T-cell (primary cell): ENCODE results near the gene PRR5L. TPM values are rescaled to one million over a fixed set of nuclear protein-coding genes. Genes with fewer than 3 reads are reported as not detected.
"Not testable (repeated sequence)": the region's sequence is repeated elsewhere in the genome, so short reads cannot be mapped to it uniquely, and the experiment has no call there.

Experiments used
- ATAC-seq, 4 experiments: fragments of 200-7000 bp in 3 of 4; fragments of 150-1000 bp in 1 of 4; cut with Tn5 transposase; replicated peaks in 1 of 4; 1 replicate in 3 of 4; 2 replicates in 1 of 4; pipeline ENCODE4 v1.10.0; 2021; ENCODE audit warnings: moderate library complexity in 3 of 4, mild to moderate bottlenecking in 2 of 4, moderate number of reproducible peaks in 1 of 4
- CTCF ChIA-PET, 2 donors: fragments of 300-600 bp; sonication (Branson Sonifier 250); formaldehyde crosslinking; loops; one replicate each; lab custom pipeline; 2022; ENCODE audit warnings: antibody characterized with exemption in 2 of 2; lab: Charles Lee
- POLR2A ChIA-PET, 2 donors: fragments of 300-600 bp; sonication (Branson Sonifier 250); formaldehyde crosslinking; loops; one replicate each; lab custom pipeline; 2022; ENCODE audit warnings: antibody characterized with exemption in 2 of 2; lab: Charles Lee
- DNase-seq, 35 experiments: peaks; one replicate each; pipeline versions ENCODE4 v3.0.0 to v3.0.0-alpha.2; 2013 to 2023
- H3K27ac ChIP-seq: one replicate; pipeline ENCODE4 v1.5.1; 2013; ENCODE audit warnings: low read length
- H3K27me3 ChIP-seq, 2 experiments: replicated peaks in 1 of 2; 1 replicate in 1 of 2; 2 replicates in 1 of 2; pipeline versions ENCODE4 v1.6.1 to v1.7.0; 2013; ENCODE audit warnings: low read length in 1 of 2, mixed read lengths in 1 of 2; ENCODE audit not compliant: control insufficient read depth in 2 of 2, insufficient read depth in 2 of 2; ENCODE audit errors: extremely low read depth in 1 of 2
- H3K36me3 ChIP-seq, 2 donors: 1 replicate in 1 of 2; 2 replicates in 1 of 2; pipeline versions ENCODE4 v1.6.1 to v1.7.0; 2013; ENCODE audit warnings: low read length in 1 of 2; ENCODE audit not compliant: control insufficient read depth in 2 of 2, insufficient read depth in 1 of 2; ENCODE audit errors: extremely low read depth in 1 of 2
- H3K4me1 ChIP-seq, 2 experiments: 1 replicate in 1 of 2; 2 replicates in 1 of 2; pipeline versions ENCODE4 v1.6.1 to v1.7.0; 2013; ENCODE audit warnings: low read length in 2 of 2, mixed read lengths in 1 of 2; ENCODE audit not compliant: insufficient read depth in 2 of 2, control insufficient read depth in 1 of 2; ENCODE audit errors: extremely low read depth in 1 of 2
- H3K4me3 ChIP-seq, 2 donors: 1 replicate in 1 of 2; 2 replicates in 1 of 2; pipeline versions ENCODE4 v1.5.1 to v1.7.0; 2013; ENCODE audit warnings: mild to moderate bottlenecking in 2 of 2, low read length in 1 of 2, moderate library complexity in 1 of 2; ENCODE audit not compliant: control insufficient read depth in 1 of 2; ENCODE audit errors: extremely low read depth in 1 of 2
- H3K9me3 ChIP-seq: 2 replicates; pipeline ENCODE4 v1.7.0; 2013
- H3K27ac Mint-ChIP-seq, 2 donors: one replicate each; pipeline ENCODE4 v1.8.0; 2020 to 2021; ENCODE audit warnings: mild to moderate bottlenecking in 2 of 2, mixed read lengths in 2 of 2
- H3K27me3 Mint-ChIP-seq, 2 donors: one replicate each; pipeline ENCODE4 v1.8.0; 2021 to 2022; ENCODE audit warnings: mixed read lengths in 2 of 2
- H3K36me3 Mint-ChIP-seq: one replicate; pipeline ENCODE4 v1.8.0; 2021; ENCODE audit warnings: mixed read lengths
- H3K4me1 Mint-ChIP-seq, 3 donors: one replicate each; pipeline ENCODE4 v1.8.0; 2020 to 2022; ENCODE audit warnings: mixed read lengths in 3 of 3, mild to moderate bottlenecking in 1 of 3
- H3K4me3 Mint-ChIP-seq, 3 donors: one replicate each; pipeline ENCODE4 v1.8.0; 2020 to 2022; ENCODE audit warnings: mild to moderate bottlenecking in 3 of 3, mixed read lengths in 3 of 3, moderate library complexity in 3 of 3
- H3K9me3 Mint-ChIP-seq, 3 donors: one replicate each; pipeline ENCODE4 v1.8.0; 2020 to 2022; ENCODE audit warnings: mixed read lengths in 3 of 3
- WGBS: methylation state at CpG from one replicate; pipeline ENCODE4 v1.1.5; 2013; ENCODE audit warnings: missing lambda C conversion rate; ENCODE audit not compliant: insufficient coverage; 5-methylcytosine and 5-hydroxymethylcytosine counted together
- total RNA-seq, 35 experiments: library from RNA in 6 of 35; stranded (reverse) in 6 of 35; fragments of 120-200 nt in 1 of 35; gene quantifications; one replicate each; pipeline versions ENCODE4 v1.2.1 to v1.2.4 and lab custom pipeline; 2013 to 2026

The PRR5L gene
- total RNA-seq, 5 donors from 2014 or later (not counting 1 experiment from before 2014, with no cell fraction given), result 22.3 to 64.0 (median 31.3) TPM

- H3K9me3 Mint-ChIP-seq, result no peaks in the 10 kb centered on the region
- ChIA-PET POLR2A (no interaction called here), CTCF (interaction anchor here (0.6 to 2.9 kb wide), 4 partner anchors 17 to 237 kb away, joined by 3 to 22 read pairs (median 4); no protein-coding TSS in a partner anchor)
- peaks cover 12 to 14% of the 10 kb centered on the region in 2 donors for H3K27me3 Mint-ChIP-seq
- Histone ChIP-seq H3K4me3 (peak overlapping the region; percentile 95 to 97), H3K4me1 (peaks cover 0 to 18% of the 10 kb centered on the region in 2 experiments), H3K9me3 (no peaks in the 10 kb centered on the region), H3K27me3 (no peaks in the 10 kb centered on the region), H3K27ac (peak overlapping the region; percentile 77), H3K36me3 (no peaks in the 10 kb centered on the region)
- WGBS, result 29% methylated on average over 6 of the region's 8 CpGs
- ATAC-seq (peak in 1 of 4 experiments; percentile 2), DNase-seq (no peak)
- peaks cover 33 to 40% (median 33%) of the 10 kb centered on the region in 3 donors for H3K4me1 Mint-ChIP-seq
- H3K4me3 Mint-ChIP-seq, result peak overlapping the region; percentile 89 to 97 (median 97)
- H3K36me3 Mint-ChIP-seq, result no peaks in the 10 kb centered on the region
- H3K27ac Mint-ChIP-seq, result peak overlapping the region; percentile 79 to 94
Observed at GRCh38 chr11:36510594-36510942, 214.5 kb downstream of the PRR5L start.

GRCh38 chr11:36511062-36511461, 215.0 kb downstream of the PRR5L start:
- WGBS, result 100% methylated on average over 1 of the region's 2 CpGs
- H3K9me3 ChIP-seq, ATAC-seq, H3K36me3 ChIP-seq, H3K27me3 ChIP-seq, H3K9me3 Mint-ChIP-seq, DNase-seq, H3K27ac ChIP-seq, H3K36me3 Mint-ChIP-seq, POLR2A ChIA-PET, H3K4me3 ChIP-seq: not testable (repeated sequence)
- Mint-ChIP-seq H3K4me3 (peak overlapping the region; percentile 89 to 97 (median 97)), H3K4me1 (peaks cover 28 to 35% (median 28%) of the 10 kb centered on the region in 3 donors), H3K27ac (peak overlapping the region in 1 of 2 donors; percentile 79), H3K27me3 (peaks cover 12 to 14% of the 10 kb centered on the region in 2 donors)
- H3K4me1 ChIP-seq, result peaks cover 0 to 18% of the 10 kb centered on the region in 2 experiments
- CTCF ChIA-PET, result interaction anchor here (1.0 to 2.9 kb wide), 5 partner anchors 11 to 236 kb away, joined by 3 to 22 read pairs (median 4); partner anchors contain the start of gene COMMD9 (in 1 of the 2)

- no peak for DNase-seq
- POLR2A ChIA-PET, result no interaction called here
Observed at GRCh38 chr11:36512016-36512415, 215.9 kb downstream of the PRR5L start.

GRCh38 chr11:36513965-36514364, 217.9 kb downstream of the PRR5L start:
- no peaks in the 10 kb centered on the region for H3K27me3 ChIP-seq
- H3K27ac ChIP-seq, result no peak overlapping the region
- CTCF ChIA-PET, result interaction anchor here in 1 of 2 donors (0.8 to 1.5 kb wide), 4 partner anchors 12 to 137 kb away, joined by 3 to 5 read pairs (median 4); no protein-coding TSS in a partner anchor
- Mint-ChIP-seq H3K4me1 (peaks cover 10 to 16% (median 11%) of the 10 kb centered on the region in 3 donors), H3K4me3 (no peak overlapping the region), H3K9me3 (no peaks in the 10 kb centered on the region), H3K27ac (no peak overlapping the region), H3K27me3 (peaks cover 17 to 21% of the 10 kb centered on the region in 2 donors), H3K36me3 (no peaks in the 10 kb centered on the region)
- peaks cover 0 to 14% of the 10 kb centered on the region in 2 experiments for H3K4me1 ChIP-seq
- WGBS, result 100% methylated on average over 1 of the region's 2 CpGs
- POLR2A ChIA-PET, result no interaction called here
- no peak for ATAC-seq
- no peaks in the 10 kb centered on the region for H3K36me3 ChIP-seq
- no peaks in the 10 kb centered on the region for H3K9me3 ChIP-seq
- DNase-seq, result no peak
- no peak overlapping the region for H3K4me3 ChIP-seq

More at GRCh38 chr11:36512016-36512415, 215.9 kb downstream of the PRR5L start:
- H3K4me1 ChIP-seq, result peaks cover 0 to 18% of the 10 kb centered on the region in 2 experiments
- no peaks in the 10 kb centered on the region for H3K36me3 ChIP-seq
- ATAC-seq, result no peak
- H3K9me3 ChIP-seq, result no peaks in the 10 kb centered on the region
- WGBS, result 100% methylated on average over 1 of the region's 5 CpGs
- no peaks in the 10 kb centered on the region for H3K9me3 Mint-ChIP-seq
- H3K27ac ChIP-seq, result no peak overlapping the region
- peaks cover 14 to 17% of the 10 kb centered on the region in 2 donors for H3K27me3 Mint-ChIP-seq
- H3K36me3 Mint-ChIP-seq, result no peaks in the 10 kb centered on the region
- H3K4me1 Mint-ChIP-seq, result peaks cover 20 to 28% (median 22%) of the 10 kb centered on the region in 3 donors
- H3K27me3 ChIP-seq, result no peaks in the 10 kb centered on the region
- H3K4me3 ChIP-seq, result no peak overlapping the region
- CTCF ChIA-PET, result interaction anchor here in 1 of 2 donors (1.1 kb wide), 2 partner anchors 12 to 223 kb away, joined by 3 to 5 read pairs; partner anchors contain the start of gene COMMD9
- H3K27ac Mint-ChIP-seq, result no peak overlapping the region
- H3K4me3 Mint-ChIP-seq, result no peak overlapping the region

Other genes with a start within 250 kb of the PRR5L start
- gene COMMD9, start 6.9 kb upstream of the PRR5L start, total RNA-seq, result 10 to 100 TPM; 37.8 to 48.0 (median 40.3) TPM
- gene TRAF6, start 214.0 kb downstream of the PRR5L start, total RNA-seq, result 10 to 100 TPM; 17.3 to 26.0 (median 19.4) TPM